OCI-LY1 (cell line): Measurements from ENCODE around the gene PPP1R1A.

Experiments used
- H2AFZ ChIP-seq: fragments of 200-600 bp; sonication (generic), shearing (Covaris generic); 2 replicates; pipeline ENCODE4 v1.6.0; 2014; ENCODE audit warnings: antibody characterized with exemption, mild to moderate bottlenecking, low read length
- H3F3A ChIP-seq: fragments of 200-600 bp; sonication (generic), shearing (Covaris generic); 2 replicates; pipeline ENCODE4 v1.6.0; 2014; ENCODE audit warnings: mild to moderate bottlenecking, antibody characterized with exemption, low read length, moderate library complexity; ENCODE audit not compliant: insufficient read depth
- H3K27ac ChIP-seq: fragments of 200-600 bp; sonication (generic); 2 replicates; pipeline ENCODE4 v1.5.1; 2014; ENCODE audit warnings: low read length, mixed run types, mild to moderate bottlenecking, low read depth; ENCODE audit not compliant: poor library complexity, severe bottlenecking
- H3K27me3 ChIP-seq: fragments of 200-600 bp; sonication (generic); 2 replicates; pipeline ENCODE4 v1.6.0; 2014; ENCODE audit warnings: antibody characterized with exemption, mild to moderate bottlenecking, low read length, moderate library complexity; ENCODE audit not compliant: insufficient read depth
- H3K36me3 ChIP-seq: fragments of 200-600 bp; sonication (generic); 2 replicates; pipeline ENCODE4 v1.6.1; 2014; ENCODE audit warnings: mild to moderate bottlenecking, antibody characterized with exemption, low read length, moderate library complexity, mixed read lengths; ENCODE audit not compliant: insufficient read depth
- H3K4me1 ChIP-seq: fragments of 200-600 bp; sonication (generic); 2 replicates; pipeline ENCODE4 v1.5.1; 2014; ENCODE audit warnings: mild to moderate bottlenecking, low read length, moderate library complexity; ENCODE audit not compliant: insufficient read depth, severe bottlenecking
- H3K4me2 ChIP-seq: fragments of 200-600 bp; sonication (generic), shearing (Covaris generic); 2 replicates; pipeline ENCODE4 v1.6.1; 2014; ENCODE audit warnings: low read length
- H3K4me3 ChIP-seq: fragments of 200-600 bp; sonication (generic); 2 replicates; pipeline ENCODE4 v1.5.1; 2014; ENCODE audit warnings: low read length, low read depth, mild to moderate bottlenecking, mixed read lengths; ENCODE audit not compliant: poor library complexity, severe bottlenecking
- H3K79me2 ChIP-seq: fragments of 200-600 bp; shearing (Covaris generic); 2 replicates; pipeline ENCODE4 v1.6.1; 2016; ENCODE audit warnings: mixed run types, low read length, mixed read lengths; ENCODE audit not compliant: insufficient read depth
- H3K9ac ChIP-seq: fragments of 200-600 bp; sonication (generic), shearing (Covaris generic); 2 replicates; pipeline ENCODE4 v1.6.1; 2014; ENCODE audit warnings: mild to moderate bottlenecking, low read length, mixed read lengths
- H3K9me2 ChIP-seq: fragments of 200-600 bp; sonication (generic), shearing (Covaris generic); 2 replicates; pipeline ENCODE4 v1.6.1; 2014; ENCODE audit warnings: low read depth, mild to moderate bottlenecking, low read length, mixed read lengths
- H3K9me3 ChIP-seq: fragments of 200-600 bp; shearing (Covaris generic); 2 replicates; pipeline ENCODE4 v1.6.1; 2014; ENCODE audit warnings: low read length, mixed read lengths
- H4K20me1 ChIP-seq: fragments of 200-600 bp; sonication (generic), shearing (Covaris generic); 2 replicates; pipeline ENCODE4 v1.6.0; 2016; ENCODE audit warnings: mild to moderate bottlenecking, low read length; ENCODE audit not compliant: insufficient read depth
- EZH2 ChIP-seq: fragments of 200-600 bp; sonication (generic), shearing (Covaris generic); IDR thresholded peaks from 2 replicates; pipeline ENCODE4 v1.8.0; 2017; ENCODE audit warnings: borderline replicate concordance, mixed run types, mild to moderate bottlenecking, antibody characterized with exemption, low read length, moderate library complexity, mixed read lengths
- TF ChIP-seq, protein P1 (sequence below): fragments of 200-600 bp; sonication (generic), shearing (Covaris generic); IDR thresholded peaks from 2 replicates; pipeline ENCODE4 v1.5.1; 2017; ENCODE audit warnings: mild to moderate bottlenecking, antibody characterized with exemption, low read length, moderate library complexity, mixed read lengths

Gene PPP1R1A

GRCh38 chr12:54578778-54579177 is 9.7 kb downstream of the PPP1R1A start:
- Histone ChIP-seq H3K9ac (no peak overlapping the region), H3K4me3 (no peak overlapping the region), H3K79me2 (no peaks in the 10 kb centered on the region), H2AFZ (no peak overlapping the region), H3K27me3 (no peaks in the 10 kb centered on the region), H3F3A (no peaks in the 10 kb centered on the region), H3K4me2 (no peak overlapping the region), H3K9me2 (no peaks in the 10 kb centered on the region), H4K20me1 (no peaks in the 10 kb centered on the region), H3K36me3 (no peaks in the 10 kb centered on the region), H3K27ac (no peak overlapping the region), H3K9me3 (no peaks in the 10 kb centered on the region), H3K4me1 (no peaks in the 10 kb centered on the region)
- TF ChIP-seq, protein P1, sequence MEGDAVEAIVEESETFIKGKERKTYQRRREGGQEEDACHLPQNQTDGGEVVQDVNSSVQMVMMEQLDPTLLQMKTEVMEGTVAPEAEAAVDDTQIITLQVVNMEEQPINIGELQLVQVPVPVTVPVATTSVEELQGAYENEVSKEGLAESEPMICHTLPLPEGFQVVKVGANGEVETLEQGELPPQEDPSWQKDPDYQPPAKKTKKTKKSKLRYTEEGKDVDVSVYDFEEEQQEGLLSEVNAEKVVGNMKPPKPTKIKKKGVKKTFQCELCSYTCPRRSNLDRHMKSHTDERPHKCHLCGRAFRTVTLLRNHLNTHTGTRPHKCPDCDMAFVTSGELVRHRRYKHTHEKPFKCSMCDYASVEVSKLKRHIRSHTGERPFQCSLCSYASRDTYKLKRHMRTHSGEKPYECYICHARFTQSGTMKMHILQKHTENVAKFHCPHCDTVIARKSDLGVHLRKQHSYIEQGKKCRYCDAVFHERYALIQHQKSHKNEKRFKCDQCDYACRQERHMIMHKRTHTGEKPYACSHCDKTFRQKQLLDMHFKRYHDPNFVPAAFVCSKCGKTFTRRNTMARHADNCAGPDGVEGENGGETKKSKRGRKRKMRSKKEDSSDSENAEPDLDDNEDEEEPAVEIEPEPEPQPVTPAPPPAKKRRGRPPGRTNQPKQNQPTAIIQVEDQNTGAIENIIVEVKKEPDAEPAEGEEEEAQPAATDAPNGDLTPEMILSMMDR, result no peak
- no peak for TF ChIP-seq EZH2

GRCh38 chr12:54572881-54573280 is 15.6 kb downstream of the PPP1R1A start:
- Histone ChIP-seq H4K20me1 (no peaks in the 10 kb centered on the region), H2AFZ (no peak overlapping the region), H3K27me3 (no peaks in the 10 kb centered on the region), H3K79me2 (no peaks in the 10 kb centered on the region), H3K27ac (no peak overlapping the region), H3K9ac (no peak overlapping the region), H3K4me3 (no peak overlapping the region), H3K4me1 (no peaks in the 10 kb centered on the region), H3F3A (no peaks in the 10 kb centered on the region), H3K9me3 (no peaks in the 10 kb centered on the region), H3K9me2 (no peaks in the 10 kb centered on the region), H3K4me2 (no peak overlapping the region), H3K36me3 (no peaks in the 10 kb centered on the region)
- TF ChIP-seq, protein P1, result no peak
- no peak for TF ChIP-seq EZH2

DNA sequence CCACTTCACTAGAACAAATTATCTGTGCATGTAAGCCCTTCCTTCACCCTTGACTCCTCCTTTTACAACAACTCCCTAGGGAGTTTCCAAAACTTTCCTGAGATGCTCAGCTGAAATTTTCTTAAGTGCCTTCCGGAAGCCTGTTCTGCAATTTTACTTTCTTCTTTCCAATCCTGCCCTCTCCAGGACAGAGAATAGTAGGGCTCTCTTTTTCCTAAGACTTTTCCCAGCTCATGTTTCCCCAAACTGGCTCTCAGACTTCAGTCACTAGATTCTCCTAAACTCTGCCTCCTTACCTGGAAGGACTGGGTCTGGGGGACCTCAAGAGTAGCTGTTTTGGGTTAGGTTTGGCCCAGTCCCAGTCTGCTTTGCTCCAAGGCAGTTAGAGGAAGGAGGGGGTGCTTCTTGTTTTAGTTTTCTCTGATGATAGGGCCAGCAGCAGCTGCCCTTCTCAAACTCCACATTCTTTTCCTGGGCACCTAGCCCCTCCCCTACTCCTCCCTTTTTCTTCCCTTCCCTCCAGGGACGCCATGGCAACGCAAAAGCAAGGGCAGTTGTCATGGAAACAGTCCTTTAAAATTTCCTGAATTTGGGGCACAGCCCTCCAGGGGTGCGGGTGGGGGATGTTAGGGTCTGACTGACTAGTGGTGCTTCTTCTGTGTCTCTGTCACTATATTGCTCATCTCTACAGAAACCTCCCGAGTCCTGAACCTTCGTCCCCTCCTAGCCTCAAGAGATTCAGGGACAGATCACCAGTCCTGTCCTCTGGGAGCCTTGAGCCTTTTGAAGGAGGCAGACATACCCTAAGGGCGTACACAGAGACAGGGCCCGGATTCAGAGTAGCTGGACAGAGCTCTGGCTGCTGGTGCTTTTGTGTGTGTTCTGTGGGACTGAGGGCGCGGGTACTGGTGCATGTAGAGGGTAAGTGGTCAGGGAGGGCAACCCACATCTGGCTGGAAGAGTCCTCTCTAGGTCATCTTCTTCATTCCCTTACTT is 17.0 kb downstream of the PPP1R1A start:
- Histone ChIP-seq H3K4me2 (no peak overlapping the region), H3K79me2 (no peaks in the 10 kb centered on the region), H2AFZ (no peak overlapping the region), H3K9me2 (no peaks in the 10 kb centered on the region), H3K4me3 (no peak overlapping the region), H3K27me3 (no peaks in the 10 kb centered on the region), H3K27ac (no peak overlapping the region), H3K36me3 (no peaks in the 10 kb centered on the region), H3K9ac (no peak overlapping the region), H4K20me1 (no peaks in the 10 kb centered on the region), H3F3A (no peaks in the 10 kb centered on the region), H3K4me1 (no peaks in the 10 kb centered on the region), H3K9me3 (no peaks in the 10 kb centered on the region)
- TF ChIP-seq EZH2, result no peak
- TF ChIP-seq, protein P1, result no peak
